Astrocyte (in vitro differentiated cells and primary cell): ENCODE measurements around the gene NSF.

ENCODE experiments used
- EZH2 ChIP-seq: IDR thresholded peaks from 2 replicates; pipeline ENCODE4 v1.6.1; 2012; ENCODE audit warnings: mild to moderate bottlenecking, low read length, inconsistent platforms; ENCODE audit not compliant: insufficient read depth
- TF ChIP-seq, protein P1 (sequence below): IDR thresholded peaks from 2 replicates; pipeline ENCODE4 v1.5.1; 2011; ENCODE audit warnings: low read depth, mild to moderate bottlenecking, inconsistent platforms, low read length, moderate library complexity; ENCODE audit not compliant: insufficient read depth

DNA sequence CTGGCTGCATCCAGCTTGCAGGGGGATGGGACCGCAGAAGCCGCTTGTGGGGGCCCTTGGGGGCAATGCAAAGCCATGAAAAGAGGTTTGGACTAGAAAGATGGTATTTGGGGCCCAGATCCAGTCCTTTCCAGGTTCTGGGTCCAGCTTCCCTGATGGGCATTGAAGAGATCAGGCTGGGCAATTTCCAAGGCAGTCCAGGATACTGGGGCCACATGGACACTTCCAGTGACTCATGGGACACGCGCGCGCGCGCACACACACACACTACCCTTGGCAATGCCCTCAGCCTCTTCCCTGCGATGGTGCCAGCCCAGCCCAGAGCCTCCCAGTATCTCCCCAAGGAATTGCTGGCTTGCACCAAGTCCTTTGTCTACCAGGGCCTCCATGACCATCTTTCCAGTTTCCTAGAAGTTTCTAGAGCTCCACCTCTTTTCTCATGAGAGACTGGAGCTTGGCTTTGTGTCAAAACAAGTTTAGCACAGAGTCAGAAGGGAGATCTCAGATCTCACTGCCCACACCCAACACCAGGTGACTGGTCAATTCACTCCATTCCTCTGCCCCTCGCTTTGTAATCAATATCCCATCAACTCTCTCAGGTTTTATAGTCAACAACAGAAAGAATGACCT lies 183.8 kb downstream of the NSF start:
- TF ChIP-seq, protein P1, sequence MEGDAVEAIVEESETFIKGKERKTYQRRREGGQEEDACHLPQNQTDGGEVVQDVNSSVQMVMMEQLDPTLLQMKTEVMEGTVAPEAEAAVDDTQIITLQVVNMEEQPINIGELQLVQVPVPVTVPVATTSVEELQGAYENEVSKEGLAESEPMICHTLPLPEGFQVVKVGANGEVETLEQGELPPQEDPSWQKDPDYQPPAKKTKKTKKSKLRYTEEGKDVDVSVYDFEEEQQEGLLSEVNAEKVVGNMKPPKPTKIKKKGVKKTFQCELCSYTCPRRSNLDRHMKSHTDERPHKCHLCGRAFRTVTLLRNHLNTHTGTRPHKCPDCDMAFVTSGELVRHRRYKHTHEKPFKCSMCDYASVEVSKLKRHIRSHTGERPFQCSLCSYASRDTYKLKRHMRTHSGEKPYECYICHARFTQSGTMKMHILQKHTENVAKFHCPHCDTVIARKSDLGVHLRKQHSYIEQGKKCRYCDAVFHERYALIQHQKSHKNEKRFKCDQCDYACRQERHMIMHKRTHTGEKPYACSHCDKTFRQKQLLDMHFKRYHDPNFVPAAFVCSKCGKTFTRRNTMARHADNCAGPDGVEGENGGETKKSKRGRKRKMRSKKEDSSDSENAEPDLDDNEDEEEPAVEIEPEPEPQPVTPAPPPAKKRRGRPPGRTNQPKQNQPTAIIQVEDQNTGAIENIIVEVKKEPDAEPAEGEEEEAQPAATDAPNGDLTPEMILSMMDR: no peak
- no peak for TF ChIP-seq EZH2
